GM10248 (cell line): ENCODE data around the gene LIMA1.
A peak's percentile ranks its signal among the peaks of the same experiment; 100 is the strongest.

Experiments used
- CTCF ChIA-PET: fragments of 300-600 bp; sonication (Branson Sonifier 250); formaldehyde crosslinking; extraction: SDS; loops from one replicate; lab custom pipeline; 2021; ENCODE audit warnings: antibody characterized with exemption; lab: Yijun Ruan, JAX
- POLR2A ChIA-PET: fragments of 350-650 bp; sonication (Branson Sonifier 250); formaldehyde crosslinking; extraction: SDS; loops from one replicate; lab custom pipeline; 2020; ENCODE audit warnings: antibody characterized with exemption; lab: Yijun Ruan, JAX
- DNase-seq: peaks from one replicate; pipeline ENCODE4 v3.0.0; 2012; ENCODE audit errors: extremely low spot score
- TF ChIP-seq, protein P1 (sequence below): IDR thresholded peaks from 2 replicates; pipeline ENCODE4 v1.5.1; 2012; ENCODE audit warnings: mild to moderate bottlenecking, low read depth; ENCODE audit errors: extremely low read depth, missing control alignments, control extremely low read depth

LIMA1 gene

DNA sequence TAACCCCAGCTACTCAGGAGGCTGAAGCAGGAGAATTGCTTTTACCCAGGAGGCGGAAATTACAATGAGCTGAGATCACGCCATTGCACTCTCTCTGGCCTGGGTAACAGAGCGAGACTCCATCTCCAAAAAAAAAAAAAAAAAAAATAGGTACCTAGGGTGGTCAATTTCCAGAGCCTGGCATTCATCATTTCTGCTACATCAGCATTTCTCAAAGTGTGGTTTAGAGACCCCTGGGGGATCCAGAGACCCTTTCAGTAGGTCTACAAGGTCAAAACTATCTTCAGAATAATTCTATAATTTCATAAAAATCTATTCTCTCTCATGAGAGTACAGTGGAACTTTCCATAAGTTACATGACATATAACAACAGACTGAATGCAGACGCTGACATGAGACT lies 136.0 kb downstream of the LIMA1 start:
- CTCF ChIA-PET, result interaction anchor here (1.1 to 11.0 kb wide), 11 partner anchors 7 to 73 kb away, joined by 3 to 54 read pairs (median 4); partner anchors contain the start of genes CERS5 and COX14
- POLR2A ChIA-PET, result interaction anchor here (0.6 kb wide), 1 partner anchor 24 kb away, joined by 3 read pairs; no protein-coding TSS in a partner anchor

DNA sequence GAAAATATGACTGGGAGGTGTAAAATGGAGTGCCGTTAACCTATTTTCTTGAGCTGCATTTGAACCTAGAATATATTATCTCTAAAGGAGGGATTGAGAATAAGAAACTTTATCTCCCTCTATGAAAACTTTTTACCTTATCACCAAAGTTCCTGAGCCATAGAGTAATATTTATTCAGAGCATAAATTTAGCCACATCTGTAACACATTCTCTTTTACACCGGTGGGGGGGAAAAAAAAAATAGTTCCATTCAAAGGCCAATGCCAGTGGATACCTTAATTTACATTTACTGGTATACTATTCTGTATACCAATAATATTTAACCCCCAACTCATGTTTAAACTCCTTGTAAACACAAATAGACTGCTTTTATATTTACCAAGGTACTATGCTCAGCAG lies 137.9 kb downstream of the LIMA1 start:
- ChIA-PET POLR2A (interaction anchor here (0.6 kb wide), 1 partner anchor 61 kb away, joined by 6 read pairs; no protein-coding TSS in a partner anchor), CTCF (interaction anchor here (1.1 to 11.0 kb wide), 7 partner anchors 8 to 75 kb away, joined by 3 to 54 read pairs (median 6); partner anchors contain the start of gene COX14)

More for the DNA sequence above, 136.0 kb downstream of the LIMA1 start:
- no peak for DNase-seq
- TF ChIP-seq, protein P1, sequence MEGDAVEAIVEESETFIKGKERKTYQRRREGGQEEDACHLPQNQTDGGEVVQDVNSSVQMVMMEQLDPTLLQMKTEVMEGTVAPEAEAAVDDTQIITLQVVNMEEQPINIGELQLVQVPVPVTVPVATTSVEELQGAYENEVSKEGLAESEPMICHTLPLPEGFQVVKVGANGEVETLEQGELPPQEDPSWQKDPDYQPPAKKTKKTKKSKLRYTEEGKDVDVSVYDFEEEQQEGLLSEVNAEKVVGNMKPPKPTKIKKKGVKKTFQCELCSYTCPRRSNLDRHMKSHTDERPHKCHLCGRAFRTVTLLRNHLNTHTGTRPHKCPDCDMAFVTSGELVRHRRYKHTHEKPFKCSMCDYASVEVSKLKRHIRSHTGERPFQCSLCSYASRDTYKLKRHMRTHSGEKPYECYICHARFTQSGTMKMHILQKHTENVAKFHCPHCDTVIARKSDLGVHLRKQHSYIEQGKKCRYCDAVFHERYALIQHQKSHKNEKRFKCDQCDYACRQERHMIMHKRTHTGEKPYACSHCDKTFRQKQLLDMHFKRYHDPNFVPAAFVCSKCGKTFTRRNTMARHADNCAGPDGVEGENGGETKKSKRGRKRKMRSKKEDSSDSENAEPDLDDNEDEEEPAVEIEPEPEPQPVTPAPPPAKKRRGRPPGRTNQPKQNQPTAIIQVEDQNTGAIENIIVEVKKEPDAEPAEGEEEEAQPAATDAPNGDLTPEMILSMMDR, result no peak

DNA sequence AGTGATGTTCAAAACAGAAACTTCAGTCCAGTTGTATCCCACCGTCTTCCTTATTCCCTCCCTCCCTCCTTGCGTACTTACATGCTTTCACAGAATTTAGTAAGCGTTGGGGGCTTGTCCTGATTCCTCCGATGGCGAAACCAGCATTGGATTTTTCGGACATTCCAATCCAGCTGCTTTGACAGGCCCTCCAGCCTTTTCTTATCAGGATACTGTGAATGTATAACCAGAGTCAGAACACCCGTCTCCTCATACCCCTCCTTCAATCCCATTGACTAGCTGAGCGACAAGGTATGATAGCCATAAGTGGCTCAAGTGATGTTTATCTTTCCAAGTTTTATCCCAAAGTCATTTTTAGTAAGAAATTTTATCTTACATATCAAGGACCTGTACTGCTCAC lies 140.3 kb downstream of the LIMA1 start:
- TF ChIP-seq, protein P1, result no peak
- no peak for DNase-seq
- POLR2A ChIA-PET, result no interaction called here
- CTCF ChIA-PET, result interaction anchor here (1.0 to 11.0 kb wide), 6 partner anchors 10 to 72 kb away, joined by 3 to 54 read pairs (median 6); partner anchors contain the start of gene COX14

More for the DNA sequence above, 137.9 kb downstream of the LIMA1 start:
- DNase-seq, result no peak
- TF ChIP-seq, protein P1, result no peak

DNA sequence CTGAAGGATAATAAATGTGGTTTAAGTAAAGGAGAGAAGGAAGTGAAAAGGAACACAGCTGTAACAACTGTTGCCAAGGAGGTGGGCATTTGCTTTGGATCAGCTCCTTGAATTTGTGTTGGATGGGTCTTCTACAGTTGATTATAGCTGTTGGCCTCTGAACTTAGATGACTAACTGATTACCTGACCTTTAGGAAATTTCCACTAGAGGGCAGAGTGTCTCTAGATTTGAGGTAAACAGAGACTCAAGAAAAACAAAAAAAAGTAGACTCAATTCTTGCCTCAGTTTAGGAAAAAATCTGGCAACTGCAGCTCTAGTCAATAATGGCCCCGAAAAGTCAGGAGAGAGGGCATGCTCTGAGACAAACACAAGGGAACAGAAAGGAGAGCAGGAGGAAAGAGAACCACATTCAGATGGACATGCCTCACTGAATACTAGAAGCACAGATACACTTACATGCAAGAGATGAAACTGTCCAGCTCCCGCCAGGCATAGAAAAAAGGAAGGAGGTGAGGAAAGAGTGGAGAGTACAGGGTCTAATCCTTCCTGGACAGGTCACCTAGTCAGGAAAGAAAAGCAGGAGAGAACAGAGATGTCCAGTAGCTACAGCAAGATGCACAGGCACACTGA lies 150.7 kb downstream of the LIMA1 start:
- CTCF ChIA-PET, result interaction anchor here (0.7 to 15.5 kb wide), 35 partner anchors 10 to 372 kb away, joined by 3 to 296 read pairs (median 4); partner anchors contain the start of genes CERS5, COX14, DIP2B and GPD1
- TF ChIP-seq, protein P1, result peak; percentile 59
- POLR2A ChIA-PET, result interaction anchor here (3.9 kb wide), 1 partner anchor 20 kb away, joined by 16 read pairs; the partner anchor contains the start of gene COX14
- peak; percentile 42 for DNase-seq

DNA sequence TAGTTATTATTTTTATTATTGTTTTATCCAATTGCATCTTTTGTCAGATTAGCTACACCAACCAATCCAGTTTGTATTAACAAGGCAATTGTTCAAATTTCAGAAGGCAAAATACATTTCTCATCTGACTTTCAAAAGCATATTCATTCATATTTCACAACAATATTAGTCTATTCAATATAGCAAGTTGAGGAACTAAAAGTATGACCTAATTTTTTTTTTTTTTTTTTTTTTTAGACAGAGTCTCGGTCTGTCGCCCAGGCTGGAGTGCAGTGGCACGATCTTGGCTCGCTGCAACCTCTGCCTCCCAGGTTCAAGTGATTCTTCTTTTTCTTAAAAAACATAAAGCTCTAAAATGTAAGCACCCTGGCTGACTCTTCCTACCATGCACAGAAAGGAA lies 154.0 kb downstream of the LIMA1 start:
- TF ChIP-seq, protein P1, result no peak
- POLR2A ChIA-PET, result interaction anchor here (0.7 to 3.9 kb wide), 2 partner anchors 17 to 263 kb away, joined by 4 to 16 read pairs; partner anchors contain the start of gene COX14
- DNase-seq, result no peak
- CTCF ChIA-PET, result interaction anchor here (1.3 to 15.5 kb wide), 5 partner anchors 14 to 47 kb away, joined by 3 to 296 read pairs (median 6); partner anchors contain the start of gene COX14

DNA sequence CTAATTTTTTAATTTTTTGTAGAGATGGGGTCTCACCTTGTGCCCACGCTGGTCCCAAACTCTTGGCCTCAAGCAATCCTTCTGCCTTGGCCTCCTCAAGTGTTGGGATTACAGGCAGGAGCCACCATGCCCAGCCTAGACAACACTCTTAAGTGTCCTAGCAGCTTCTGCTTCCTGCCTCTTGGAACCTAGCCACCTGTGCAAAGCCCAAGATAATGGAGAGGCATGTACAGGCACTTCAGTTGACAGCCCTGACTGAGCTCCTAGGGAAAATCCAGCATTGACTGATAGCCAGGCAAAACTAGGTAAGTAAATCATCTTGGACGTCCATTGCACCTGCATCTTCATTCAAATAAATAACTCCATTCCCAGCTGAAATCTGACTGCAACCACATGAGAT lies 155.8 kb downstream of the LIMA1 start:
- no peak for DNase-seq
- POLR2A ChIA-PET, result interaction anchor here (0.6 to 1.7 kb wide), 2 partner anchors 15 to 115 kb away, joined by 3 to 7 read pairs; partner anchors contain the start of gene COX14
- TF ChIP-seq, protein P1, result no peak
- CTCF ChIA-PET, result interaction anchor here (0.7 to 15.5 kb wide), 9 partner anchors 12 to 187 kb away, joined by 3 to 296 read pairs (median 3); partner anchors contain the start of gene COX14
